ENCODE data around the gene MUC2. TPM values are rescaled to one million over a fixed set of nuclear protein-coding genes. Genes with fewer than 3 reads are reported as not detected.

Gene MUC2
- total and polyA plus RNA-seq, 2 of the 4 experiments (the other 2 are of a cell fraction): not detected

- Histone ChIP-seq H2AK5ac (ENCODE audit: low read depth, low read length) (no peak overlapping the region), H3K36me3 (ENCODE audit: control insufficient read depth, insufficient read depth, low read length) (no peaks in the 10 kb centered on the region), H3K18ac (ENCODE audit: low read depth, low read length) (no peak overlapping the region), H3K4me1 (ENCODE audit: control insufficient read depth, insufficient read depth, low read length) (no peaks in the 10 kb centered on the region), H3K4me3 (ENCODE audit: insufficient read depth, low read depth, low read length) (no peak overlapping the region), H2BK120ac (ENCODE audit: low read depth, low read length) (no peak overlapping the region), H2AK9ac (replicated peaks; ENCODE audit: low read depth, low read length, poor library complexity) (no peak overlapping the region), H4K8ac (ENCODE audit: low read depth in 2 of 2, low read length in 2 of 2) (no peak overlapping the region), H4K91ac (ENCODE audit: insufficient read depth, low read depth, low read length) (no peak overlapping the region), H2BK5ac (ENCODE audit: low read depth, low read length, poor library complexity, severe bottlenecking) (no peak overlapping the region), H2AFZ (replicated peaks; ENCODE audit: low read length, poor library complexity) (no peak overlapping the region), H3K9me3 (ENCODE audit: control insufficient read depth, insufficient read depth, low read length) (no peaks in the 10 kb centered on the region), H2BK15ac (ENCODE audit: low read depth, low read length) (no peak overlapping the region), H3K56ac (ENCODE audit: extremely low read depth, insufficient read depth, low read length) (no peak overlapping the region), H4K5ac (ENCODE audit: low read depth, low read length) (no peak overlapping the region), H3K9ac (ENCODE audit: low read depth, low read length) (no peak overlapping the region), H3K4me2 (ENCODE audit: low read depth, low read length) (no peak overlapping the region), H3K9me1 (ENCODE audit: insufficient read depth, low read length) (no peaks in the 10 kb centered on the region), H3K27me3 (ENCODE audit: control insufficient read depth, insufficient read depth, low read length) (no peaks in the 10 kb centered on the region; the same call in none of the 2 replicates), H3K27ac (ENCODE audit: insufficient read depth, low read length) (no peak overlapping the region), H3K4ac (ENCODE audit: low read depth, low read length) (no peak overlapping the region), H3K14ac (replicated peaks; ENCODE audit: low read depth, low read length) (no peak overlapping the region), H2BK20ac (ENCODE audit: low read depth, low read length) (no peak overlapping the region), H4K20me1 (ENCODE audit: insufficient read depth, low read length) (no peaks in the 10 kb centered on the region), H3K23ac (ENCODE audit: low read depth, low read length) (no peak overlapping the region), H3K79me1 (ENCODE audit: low read depth in 1 of 2, low read length in 2 of 2) (no peaks in the 10 kb centered on the region)
- in situ Hi-C loops (cut with MboI; ENCODE audit: low sequenced_read_pairs) (no loop called here), intact Hi-C loops (cut with micrococcal nuclease) (no loop called here), dilution Hi-C loops (cut with HindIII; ENCODE audit: low sequenced_read_pairs, unreplicated experiment) (no loop called here)
- ATAC-seq (ENCODE audit: low read depth): no peak
- 70% methylated on average over 17 of the region's 33 CpGs; no CpG with 5 or more reads in 1 of the 2 experiments for WGBS, 2 experiments (ENCODE audit: extremely low coverage in 2 of 2, insufficient read length in 1 of 2)
- no TSS peak for BruUV-seq (replicated peaks)
- ChIA-PET CTCF (no interaction called here), POLR2A (ENCODE audit: unreplicated experiment) (no interaction called here)
- DNase-seq: no peak
- TF ChIP-seq MXI1 (IDR thresholded peaks at IDR 0.05; ENCODE audit: borderline replicate concordance, low read depth, low read length) (no peak), FOS (IDR thresholded peaks at IDR 0.05; ENCODE audit: low read depth, low read length) (no peak), RAD21 (IDR thresholded peaks at IDR 0.05; ENCODE audit: low read length) (no peak), RCOR1 (IDR thresholded peaks at IDR 0.05; ENCODE audit: insufficient replicate concordance, low read length) (no peak)
- TF ChIP-seq, protein P1, sequence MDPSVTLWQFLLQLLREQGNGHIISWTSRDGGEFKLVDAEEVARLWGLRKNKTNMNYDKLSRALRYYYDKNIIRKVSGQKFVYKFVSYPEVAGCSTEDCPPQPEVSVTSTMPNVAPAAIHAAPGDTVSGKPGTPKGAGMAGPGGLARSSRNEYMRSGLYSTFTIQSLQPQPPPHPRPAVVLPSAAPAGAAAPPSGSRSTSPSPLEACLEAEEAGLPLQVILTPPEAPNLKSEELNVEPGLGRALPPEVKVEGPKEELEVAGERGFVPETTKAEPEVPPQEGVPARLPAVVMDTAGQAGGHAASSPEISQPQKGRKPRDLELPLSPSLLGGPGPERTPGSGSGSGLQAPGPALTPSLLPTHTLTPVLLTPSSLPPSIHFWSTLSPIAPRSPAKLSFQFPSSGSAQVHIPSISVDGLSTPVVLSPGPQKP (IDR thresholded peaks at IDR 0.05; ENCODE audit: borderline replicate concordance, low read depth, low read length): no peak
Observed at GRCh38 chr11:1081601-1082311, 7.1 kb downstream of the MUC2 start.

All from IMR-90 (cell line).